A673 (cell line): ENCODE measurements around the gene OASL.

Experiments used
- CTCF ChIP-seq: fragments of 300-800, 200-600 bp; sonication (generic); conservative IDR thresholded peaks from 2 replicates; pipeline ENCODE4 v1.5.1; 2017; ENCODE audit warnings: low read depth, mild to moderate bottlenecking, antibody characterized with exemption, low read length, moderate library complexity, mixed read lengths
- EZH2 ChIP-seq: fragments of 200-600 bp; sonication (generic); IDR thresholded peaks from 2 replicates; pipeline ENCODE4 v1.6.1; 2017; ENCODE audit warnings: borderline replicate concordance, low read depth, mild to moderate bottlenecking, mixed read lengths, antibody characterized with exemption, low read length; ENCODE audit not compliant: poor library complexity, severe bottlenecking

GRCh38 chr12:120989687-120990086 is 49.4 kb downstream of the OASL start:
- TF ChIP-seq CTCF (no peak), EZH2 (no peak)
